Nucleus accumbens (tissue), 56 donors: Measurements from ENCODE around the gene MT1H.

Experiments used
- DNase-seq, 56 donors: peaks; one replicate each; lab custom pipeline; 2025; lab: John Stamatoyannopoulos, UW

MT1H gene

GRCh38 chr16:56635441-56635967 is 34.1 kb upstream of the MT1H start:
- no peak for DNase-seq

GRCh38 chr16:56636616-56637413 is 32.8 kb upstream of the MT1H start:
- DNase-seq = no peak

GRCh38 chr16:56637814-56638750 is 31.5 kb upstream of the MT1H start, which contains the start of gene MT1A:
Gene MT1A, plus strand, starts transcription at chr16:56638666. Its CDS starts 73 bp downstream, at chr16:56638739.
- DNase-seq = peak in 25 of 56 donors; percentile 8 to 73 (median 29)

GRCh38 chr16:56639045-56639444 is 30.6 kb upstream of the MT1H start:
- DNase-seq = no peak

GRCh38 chr16:56640076-56640475 is 29.5 kb upstream of the MT1H start:
- no peak for DNase-seq

GRCh38 chr16:56641166-56641565 is 28.4 kb upstream of the MT1H start:
- no peak for DNase-seq

GRCh38 chr16:56643080-56643778 is 26.4 kb upstream of the MT1H start:
- peak in 7 of 56 donors; percentile 8 to 61 (median 38) for DNase-seq

- no peak for DNase-seq
Measured at GRCh38 chr16:56643833-56644232, 25.8 kb upstream of the MT1H start.

GRCh38 chr16:56645311-56645710 is 24.3 kb upstream of the MT1H start:
- no peak for DNase-seq

- DNase-seq = no peak
Measured at GRCh38 chr16:56645838-56646237, 23.8 kb upstream of the MT1H start.

GRCh38 chr16:56647641-56648431 is 21.8 kb upstream of the MT1H start:
- no peak for DNase-seq

- DNase-seq = no peak
Measured at GRCh38 chr16:56649271-56649670, 20.3 kb upstream of the MT1H start.

GRCh38 chr16:56649820-56650219 is 19.8 kb upstream of the MT1H start:
- DNase-seq = no peak

GRCh38 chr16:56651586-56651985 is 18.0 kb upstream of the MT1H start, which contains the start of gene MT1B:
Gene MT1B, plus strand, starts transcription at chr16:56651886. Its CDS starts 68 bp downstream, at chr16:56651954.
- no peak for DNase-seq

GRCh38 chr16:56652600-56652999 is 17.0 kb upstream of the MT1H start:
- DNase-seq = no peak

GRCh38 chr16:56653218-56653617 is 16.4 kb upstream of the MT1H start:
- DNase-seq = no peak

- DNase-seq = peak in 34 of 56 donors; percentile 16 to 81 (median 39)
Measured at GRCh38 chr16:56657555-56658326, 11.9 kb upstream of the MT1H start, which contains the start of gene MT1F. Gene MT1F, plus strand, starts transcription at chr16:56657959. Its CDS starts 100 bp downstream, at chr16:56658059.

- DNase-seq = peak in 1 of 56 donors; percentile 19
Measured at GRCh38 chr16:56658327-56658875, 11.2 kb upstream of the MT1H start.
